Peyer's patch (tissue), 4 donors: Measurements from ENCODE around the gene CUL1.

ENCODE experiments used
- CTCF ChIP-seq, 6 experiments: fragments of 450-650 bp in 4 of 6; fragments of 200-600 bp in 2 of 6; sonication (generic) in 1 of 6; IDR thresholded peaks; one replicate each; pipeline ENCODE4 v1.5.1; 2017 to 2019; ENCODE audit warnings: antibody characterized with exemption in 6 of 6, mild to moderate bottlenecking in 3 of 6, moderate library complexity in 1 of 6
- POLR2A ChIP-seq, 2 donors: fragments of 450-650 bp; IDR thresholded peaks; one replicate each; pipeline ENCODE4 v1.5.1; 2017; ENCODE audit warnings: antibody characterized with exemption in 2 of 2, mild to moderate bottlenecking in 2 of 2, moderate library complexity in 2 of 2

GRCh38 chr7:148793590-148793989 is 94.9 kb downstream of the CUL1 start:
- no peak for TF ChIP-seq CTCF (IDR thresholded peaks at IDR 0.05)
- no peak for TF ChIP-seq POLR2A (IDR thresholded peaks at IDR 0.05)
